ENCODE results near the gene AQP5.

The AQP5 gene

GRCh38 chr12:49962861-49963765 lies 1.4 kb downstream of the AQP5 start:
- in situ Hi-C loops (cut with MboI; ENCODE audit: low sequenced_read_pairs): loop anchor here (25.0 kb wide), 1 partner anchor 99 kb away; the partner anchor contains the start of gene ASIC1

DNA sequence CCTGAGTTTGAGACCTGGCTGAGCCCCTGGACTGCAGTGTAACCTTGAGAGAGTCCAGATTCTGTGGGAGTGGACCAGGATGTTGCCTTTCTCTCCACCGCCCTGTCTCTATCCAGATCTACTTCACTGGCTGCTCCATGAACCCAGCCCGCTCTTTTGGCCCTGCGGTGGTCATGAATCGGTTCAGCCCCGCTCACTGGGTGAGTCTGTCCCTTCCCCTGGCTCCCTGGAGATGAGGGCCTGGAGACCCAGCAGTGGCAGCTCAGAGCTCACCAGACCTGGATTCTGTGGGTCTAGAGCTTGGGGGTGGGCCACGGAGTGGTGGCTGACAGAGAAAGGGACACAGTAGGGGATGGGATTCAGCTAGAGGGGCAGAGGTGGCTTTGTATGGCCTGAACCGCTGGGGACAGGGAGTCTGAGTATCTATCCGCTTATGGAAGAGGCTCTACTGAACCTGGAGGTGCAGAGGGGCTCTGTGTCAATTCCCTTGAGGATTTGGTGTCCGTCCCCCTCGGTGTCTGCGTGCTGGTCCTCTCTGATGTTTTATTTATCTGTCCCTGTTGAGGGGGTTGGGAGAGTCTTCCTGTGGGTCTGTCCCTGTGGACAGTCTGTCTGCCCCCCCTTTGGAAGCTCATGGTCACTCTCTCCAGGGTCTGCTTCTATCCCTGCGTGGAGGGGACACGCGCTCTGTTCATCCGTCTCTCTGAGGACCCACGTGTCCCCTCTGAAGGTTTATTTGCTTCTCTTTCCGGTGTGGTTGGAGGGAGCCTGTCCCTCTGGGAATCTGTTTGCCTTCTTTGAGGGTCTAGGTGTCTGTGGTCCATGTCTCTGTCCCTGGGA lies 2.5 kb downstream of the AQP5 start:
- in situ Hi-C loops (cut with MboI; ENCODE audit: low sequenced_read_pairs): loop anchor here (25.0 kb wide), 1 partner anchor 98 kb away; the partner anchor contains the start of gene ASIC1

DNA sequence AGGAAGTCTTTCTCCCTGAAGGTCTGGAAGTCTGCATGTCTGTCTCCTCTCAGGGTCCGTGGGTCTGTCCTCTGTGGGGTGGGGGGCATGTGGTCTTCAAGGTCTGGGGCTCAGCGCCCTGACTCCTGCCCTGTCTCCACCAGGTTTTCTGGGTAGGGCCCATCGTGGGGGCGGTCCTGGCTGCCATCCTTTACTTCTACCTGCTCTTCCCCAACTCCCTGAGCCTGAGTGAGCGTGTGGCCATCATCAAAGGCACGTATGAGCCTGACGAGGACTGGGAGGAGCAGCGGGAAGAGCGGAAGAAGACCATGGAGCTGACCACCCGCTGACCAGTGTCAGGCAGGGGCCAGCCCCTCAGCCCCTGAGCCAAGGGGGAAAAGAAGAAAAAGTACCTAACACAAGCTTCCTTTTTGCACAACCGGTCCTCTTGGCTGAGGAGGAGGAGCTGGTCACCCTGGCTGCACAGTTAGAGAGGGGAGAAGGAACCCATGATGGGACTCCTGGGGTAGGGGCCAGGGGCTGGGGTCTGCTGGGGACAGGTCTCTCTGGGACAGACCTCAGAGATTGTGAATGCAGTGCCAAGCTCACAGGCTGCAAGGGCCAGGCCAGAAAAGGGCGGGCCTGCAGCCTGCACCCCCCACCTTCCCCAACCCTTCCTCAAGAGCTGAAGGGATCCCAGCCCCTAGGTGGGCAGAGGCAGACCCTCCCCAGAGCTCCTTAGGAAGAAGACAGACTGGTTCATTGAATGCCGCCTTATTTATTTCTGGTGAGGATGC lies 3.4 kb downstream of the AQP5 start:
- in situ Hi-C loops (cut with MboI; ENCODE audit: low sequenced_read_pairs): loop anchor here (5.0 to 25.0 kb wide), 2 partner anchors 97 to 207 kb away; partner anchors contain the start of gene ASIC1

DNA sequence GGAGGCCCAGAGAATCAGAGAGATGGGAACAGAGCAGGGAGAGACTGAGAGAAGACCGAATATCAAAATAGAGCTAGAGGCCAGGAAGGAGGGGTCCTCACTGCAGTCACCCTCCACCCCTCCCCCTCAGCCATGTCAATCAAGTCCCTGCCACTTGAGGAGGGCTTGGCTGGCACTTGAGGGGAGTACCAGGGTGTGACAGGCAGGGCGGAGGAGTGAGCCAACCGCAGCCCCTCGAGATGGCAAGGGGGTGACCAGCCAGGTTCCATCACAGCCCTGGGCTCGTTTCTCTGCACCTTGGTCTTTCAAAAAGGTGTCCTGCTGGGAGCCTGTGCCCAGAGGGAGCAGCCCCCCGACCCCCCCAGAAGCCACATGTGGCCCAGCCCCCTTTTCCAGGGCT lies 4.2 kb downstream of the AQP5 start:
- in situ Hi-C loops (cut with MboI; ENCODE audit: low sequenced_read_pairs): loop anchor here (5.0 to 25.0 kb wide), 2 partner anchors 96 to 206 kb away; partner anchors contain the start of gene ASIC1

DNA sequence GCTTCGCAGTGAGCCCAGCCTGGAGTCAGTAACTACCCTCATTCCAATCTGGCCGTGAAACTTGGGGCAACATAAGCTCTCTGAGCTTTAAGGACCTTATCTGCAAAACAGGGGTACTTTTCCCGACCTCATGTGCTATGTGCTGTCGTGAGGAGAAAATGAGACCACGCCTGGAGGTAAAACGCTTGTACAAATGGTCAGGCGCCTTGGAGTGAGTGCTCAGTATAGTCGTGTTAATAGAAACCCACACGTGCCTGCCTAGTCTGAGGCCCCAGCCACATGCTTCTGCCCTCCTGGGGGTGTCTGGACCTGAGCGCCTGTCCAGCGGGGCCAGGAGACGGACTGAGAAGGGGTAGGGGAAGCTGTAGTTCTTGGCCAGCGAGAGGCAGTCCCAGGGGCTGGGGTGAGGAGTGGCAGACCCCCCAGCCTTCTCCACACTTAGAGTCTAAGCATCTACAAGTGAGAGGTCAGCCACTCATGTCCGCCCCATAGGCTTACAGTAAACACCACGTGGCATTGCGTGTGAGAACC lies 4.9 kb downstream of the AQP5 start:
- in situ Hi-C loops (cut with MboI; ENCODE audit: low sequenced_read_pairs): loop anchor here (5.0 to 25.0 kb wide), 2 partner anchors 96 to 206 kb away; partner anchors contain the start of gene ASIC1

DNA sequence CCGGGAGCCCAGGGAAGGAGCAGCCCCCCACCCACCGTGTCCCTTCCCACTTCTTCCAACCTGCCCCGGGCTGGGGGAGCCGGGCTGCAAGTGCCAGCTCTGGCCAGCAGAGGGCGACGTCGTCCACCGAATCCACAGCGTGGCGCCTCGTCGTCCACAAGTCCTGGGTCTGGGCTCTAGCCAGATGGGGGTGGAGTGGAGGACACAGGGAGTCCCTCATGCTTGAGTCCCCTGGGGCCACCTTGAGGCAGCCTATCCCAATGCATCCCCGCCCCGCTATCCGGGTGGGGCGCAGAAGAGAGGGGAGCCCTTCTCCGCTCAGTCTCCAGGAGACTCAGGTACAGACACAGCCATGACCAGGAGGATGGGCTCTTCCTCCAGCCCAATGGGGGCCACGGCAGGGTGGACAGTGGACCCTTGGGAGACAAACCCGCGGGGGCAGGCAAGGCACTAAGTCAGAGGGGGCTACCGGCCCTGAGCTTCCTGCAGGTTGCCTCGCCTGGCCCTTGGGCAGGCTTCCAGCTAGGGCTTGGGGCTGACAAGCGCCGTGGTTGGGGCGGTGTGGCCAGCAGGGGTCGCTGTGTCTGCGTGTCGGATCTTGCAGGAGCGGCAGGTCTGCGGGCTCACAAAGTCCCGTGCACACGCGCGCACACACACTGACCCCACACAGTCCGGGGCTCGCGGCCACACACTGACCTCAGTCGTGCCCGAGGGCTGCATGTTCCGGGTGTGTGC lies 5.5 kb downstream of the AQP5 start:
- in situ Hi-C loops (cut with MboI; ENCODE audit: low sequenced_read_pairs): loop anchor here (5.0 to 25.0 kb wide), 2 partner anchors 95 to 205 kb away; partner anchors contain the start of gene ASIC1

DNA sequence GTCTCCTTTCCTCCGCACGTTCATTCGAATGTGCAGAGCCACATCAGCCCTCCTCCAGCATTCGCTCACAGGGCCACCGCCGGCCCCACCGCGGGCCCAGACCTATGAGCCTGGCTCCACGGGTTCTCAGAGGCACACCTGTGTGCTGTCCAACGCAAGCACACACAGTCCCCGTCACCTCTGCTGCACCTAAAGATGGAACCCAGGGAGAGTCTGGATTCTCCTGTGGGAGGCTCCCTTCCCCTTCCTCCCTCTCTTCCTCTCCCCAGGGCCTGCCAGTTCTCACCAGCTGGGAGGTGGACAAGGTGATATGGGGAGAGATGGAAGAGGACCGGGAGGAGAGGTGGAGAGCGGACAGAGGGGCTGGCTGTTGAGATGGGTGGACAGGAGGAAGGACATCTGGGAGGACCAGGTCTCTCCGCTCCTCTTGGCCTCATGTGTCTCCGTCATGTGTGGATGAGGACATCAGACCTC lies 6.1 kb downstream of the AQP5 start:
- in situ Hi-C loops (cut with MboI; ENCODE audit: low sequenced_read_pairs): loop anchor here (5.0 to 25.0 kb wide), 2 partner anchors 94 to 204 kb away; partner anchors contain the start of gene ASIC1

GRCh38 chr12:49968471-49968870 lies 6.8 kb downstream of the AQP5 start:
- in situ Hi-C loops (cut with MboI; ENCODE audit: low sequenced_read_pairs): loop anchor here (5.0 to 25.0 kb wide), 2 partner anchors 94 to 204 kb away; partner anchors contain the start of gene ASIC1

- in situ Hi-C loops (cut with MboI; ENCODE audit: low sequenced_read_pairs): loop anchor here (5.0 to 25.0 kb wide), 2 partner anchors 93 to 203 kb away; partner anchors contain the start of gene ASIC1
Observed at GRCh38 chr12:49969027-49969426, 7.4 kb downstream of the AQP5 start.

GRCh38 chr12:49969651-49970429 lies 8.2 kb downstream of the AQP5 start:
- in situ Hi-C loops (cut with MboI; ENCODE audit: low sequenced_read_pairs): loop anchor here (5.0 to 25.0 kb wide), 2 partner anchors 92 to 202 kb away; partner anchors contain the start of gene ASIC1

DNA sequence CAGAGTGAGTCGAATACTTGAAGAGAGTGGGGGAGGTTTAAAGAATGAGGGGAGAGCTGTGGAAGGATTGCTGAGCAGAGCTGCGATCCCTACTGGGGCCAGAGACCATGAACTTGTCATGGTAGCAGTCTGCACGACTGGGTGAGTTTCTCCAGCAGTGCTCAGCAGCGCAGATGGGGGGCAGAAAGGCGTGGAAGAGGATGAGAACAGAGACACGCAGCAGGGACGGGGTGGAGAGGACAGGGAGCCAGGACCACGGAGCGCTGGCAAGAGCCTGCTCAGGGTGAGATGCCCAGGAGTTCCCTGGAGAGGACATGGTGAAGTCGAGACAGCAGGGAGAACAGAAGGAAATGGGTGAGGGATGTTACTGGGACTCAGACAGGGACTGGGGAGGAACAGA lies 9.0 kb downstream of the AQP5 start:
- in situ Hi-C loops (cut with MboI; ENCODE audit: low sequenced_read_pairs): loop anchor here (25.0 kb wide), 1 partner anchor 92 kb away; the partner anchor contains the start of gene ASIC1

DNA sequence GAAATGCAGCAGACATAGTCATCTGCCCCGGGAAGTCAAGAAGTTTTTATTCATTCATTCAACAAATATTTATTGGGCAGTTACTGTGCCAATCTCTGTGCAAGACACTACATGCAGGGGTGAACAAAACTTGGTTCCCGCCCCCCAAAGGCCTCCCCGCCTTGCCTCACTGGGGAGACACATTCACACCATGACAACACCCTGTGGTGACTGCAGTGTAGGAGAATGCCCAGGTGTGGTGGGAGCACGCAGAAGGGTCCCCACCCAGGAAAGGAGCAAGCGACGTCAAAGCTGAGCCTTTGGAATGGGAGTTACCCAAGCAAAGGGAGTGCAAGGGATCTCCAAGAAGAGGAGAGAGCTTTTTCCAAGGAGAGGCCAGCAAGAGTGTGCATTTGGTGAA lies 9.5 kb downstream of the AQP5 start:
- in situ Hi-C loops (cut with MboI; ENCODE audit: low sequenced_read_pairs): loop anchor here (25.0 kb wide), 1 partner anchor 91 kb away; the partner anchor contains the start of gene ASIC1

GRCh38 chr12:49972129-49972528 lies 10.5 kb downstream of the AQP5 start:
- in situ Hi-C loops (cut with MboI; ENCODE audit: low sequenced_read_pairs): loop anchor here (25.0 kb wide), 1 partner anchor 90 kb away; the partner anchor contains the start of gene ASIC1

DNA sequence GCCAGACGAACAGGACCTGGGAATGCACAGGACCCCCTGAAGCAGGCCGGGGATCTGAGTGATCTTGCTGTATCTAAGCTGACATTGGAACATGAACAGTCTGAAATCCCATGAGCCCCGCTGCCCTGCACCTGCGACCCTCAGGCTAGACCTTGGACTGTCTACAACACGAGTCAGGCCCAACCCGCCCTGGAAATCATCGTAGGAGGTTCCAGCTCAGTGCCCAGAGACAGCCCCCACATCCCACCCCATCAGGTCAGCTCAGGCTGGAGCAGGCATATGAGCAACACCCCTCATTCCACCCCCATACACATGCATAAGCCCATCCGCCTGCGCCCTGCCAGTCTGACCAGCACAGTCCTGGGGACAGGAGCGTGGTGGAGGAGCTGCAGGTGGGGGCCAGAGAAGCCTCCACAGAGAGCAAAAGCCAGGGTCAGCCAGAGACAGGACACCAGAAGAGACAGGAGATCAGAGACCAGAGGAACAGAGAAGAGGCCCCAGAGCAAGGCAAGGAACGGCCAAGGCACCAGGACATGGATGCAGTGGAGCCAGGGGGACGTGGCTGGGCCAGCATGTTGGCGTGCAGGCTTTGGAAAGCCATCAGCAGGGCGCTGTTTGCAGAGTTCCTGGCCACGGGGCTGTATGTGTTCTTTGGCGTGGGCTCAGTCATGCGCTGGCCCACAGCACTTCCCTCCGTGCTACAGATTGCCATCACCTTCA lies 11.1 kb downstream of the AQP5 start, which contains the start of gene AQP6:
TSS of gene AQP6 (plus strand) at position 307 of the 720 bp plus-strand sequence. CDS start at position 534, 227 bp downstream.
- in situ Hi-C loops (cut with MboI; ENCODE audit: low sequenced_read_pairs): loop anchor here (25.0 kb wide), 1 partner anchor 90 kb away; the partner anchor contains the start of gene ASIC1

- in situ Hi-C loops (cut with MboI; ENCODE audit: low sequenced_read_pairs): loop anchor here (25.0 kb wide), 1 partner anchor 89 kb away; the partner anchor contains the start of gene ASIC1
Observed at GRCh38 chr12:49973361-49973830, 11.7 kb downstream of the AQP5 start.

DNA sequence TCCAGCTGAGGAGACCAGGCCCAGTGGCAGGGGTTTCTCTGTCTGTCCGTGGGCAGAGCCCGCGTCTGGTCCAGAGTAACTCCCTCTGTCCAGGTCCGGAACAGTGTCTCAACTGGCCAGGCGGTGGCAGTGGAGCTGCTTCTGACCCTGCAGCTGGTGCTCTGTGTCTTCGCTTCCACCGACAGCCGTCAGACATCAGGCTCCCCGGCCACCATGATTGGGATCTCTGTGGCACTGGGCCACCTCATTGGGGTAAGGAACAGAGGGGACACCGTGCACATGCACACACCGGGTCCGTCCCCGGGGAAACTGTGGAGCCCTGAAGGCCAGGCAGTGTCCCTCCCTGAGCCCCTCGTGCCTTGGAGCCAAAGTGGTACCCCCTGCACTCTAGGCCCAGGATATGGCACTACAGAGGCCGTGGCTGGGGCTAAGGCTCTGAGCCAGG lies 12.6 kb downstream of the AQP5 start:
- in situ Hi-C loops (cut with MboI; ENCODE audit: low sequenced_read_pairs): loop anchor here (25.0 kb wide), 1 partner anchor 88 kb away; the partner anchor contains the start of gene ASIC1

Data from HL-60/S4 (cell line).